ENCODE data around the gene GALNS.

Gene GALNS

GRCh38 chr16:88830783-88831182, 26.0 kb downstream of the GALNS start:
- no peak for ATAC-seq

GRCh38 chr16:88830258-88830657, 26.5 kb downstream of the GALNS start:
- ATAC-seq = no peak
- TF ChIP-seq RARB (CRISPR knock-in tag; IDR thresholded peaks at IDR 0.05) (no peak), ISL1 (CRISPR knock-in tag; IDR thresholded peaks at IDR 0.05) (no peak), TOX (CRISPR knock-in tag; IDR thresholded peaks at IDR 0.05; ENCODE audit: borderline replicate concordance) (no peak), ZFP30 (CRISPR knock-in tag; IDR thresholded peaks at IDR 0.05) (no peak), BACH2 (CRISPR knock-in tag; IDR thresholded peaks at IDR 0.05; ENCODE audit: borderline replicate concordance) (no peak), CSRNP3 (CRISPR knock-in tag; IDR thresholded peaks at IDR 0.05) (no peak), PATZ1 (CRISPR knock-in tag; IDR thresholded peaks at IDR 0.05; ENCODE audit: borderline replicate concordance) (no peak)

More at GRCh38 chr16:88830783-88831182, 26.0 kb downstream of the GALNS start:
- TF ChIP-seq POU6F1 (CRISPR knock-in tag; IDR thresholded peaks at IDR 0.05; ENCODE audit: borderline replicate concordance, low read depth) = no peak
- no peak for TF ChIP-seq ZFP30 (CRISPR knock-in tag; IDR thresholded peaks at IDR 0.05)
- TF ChIP-seq GLIS3 (CRISPR knock-in tag; IDR thresholded peaks at IDR 0.05) = no peak
- TF ChIP-seq ZNF565 (CRISPR knock-in tag; conservative IDR thresholded peaks at IDR 0.05; ENCODE audit: low read depth) = no peak
- TF ChIP-seq TOX (CRISPR knock-in tag; IDR thresholded peaks at IDR 0.05; ENCODE audit: borderline replicate concordance) = no peak

- no peak for TF ChIP-seq GLIS3 (CRISPR knock-in tag; IDR thresholded peaks at IDR 0.05)
- TF ChIP-seq PPARA (CRISPR knock-in tag; IDR thresholded peaks at IDR 0.05; ENCODE audit: borderline replicate concordance) = no peak
- TF ChIP-seq CREB5 (CRISPR knock-in tag; IDR thresholded peaks at IDR 0.05; ENCODE audit: low read depth) = no peak
- no peak for TF ChIP-seq OSR1 (CRISPR knock-in tag; IDR thresholded peaks at IDR 0.05)
- no peak for ATAC-seq
Observed at GRCh38 chr16:88828711-88829110, 28.0 kb downstream of the GALNS start.

GRCh38 chr16:88827727-88828126, 29.0 kb downstream of the GALNS start:
- ATAC-seq = no peak
- TF ChIP-seq OSR1 (CRISPR knock-in tag; IDR thresholded peaks at IDR 0.05) (no peak), CSRNP3 (CRISPR knock-in tag; IDR thresholded peaks at IDR 0.05) (no peak), CSDC2 (CRISPR knock-in tag; IDR thresholded peaks at IDR 0.05) (no peak), SNAI2 (CRISPR knock-in tag; IDR thresholded peaks at IDR 0.05) (no peak), ZFP30 (CRISPR knock-in tag; IDR thresholded peaks at IDR 0.05) (no peak), ARNTL (CRISPR knock-in tag; IDR thresholded peaks at IDR 0.05; ENCODE audit: borderline replicate concordance, low read depth) (no peak), ZNF565 (CRISPR knock-in tag; conservative IDR thresholded peaks at IDR 0.05; ENCODE audit: low read depth) (no peak), BACH2 (CRISPR knock-in tag; IDR thresholded peaks at IDR 0.05; ENCODE audit: borderline replicate concordance) (no peak), TSHZ2 (CRISPR knock-in tag; IDR thresholded peaks at IDR 0.05) (no peak), ZNF8 (CRISPR knock-in tag; IDR thresholded peaks at IDR 0.05) (no peak), ISL1 (CRISPR knock-in tag; IDR thresholded peaks at IDR 0.05) (no peak), ZC3H10 (CRISPR knock-in tag; IDR thresholded peaks at IDR 0.05) (no peak), PATZ1 (CRISPR knock-in tag; IDR thresholded peaks at IDR 0.05; ENCODE audit: borderline replicate concordance) (no peak), ZNF70 (CRISPR knock-in tag; IDR thresholded peaks at IDR 0.05) (no peak), POU6F1 (CRISPR knock-in tag; IDR thresholded peaks at IDR 0.05; ENCODE audit: borderline replicate concordance, low read depth) (no peak), ZFP3 (CRISPR knock-in tag; IDR thresholded peaks at IDR 0.05) (no peak), RARB (CRISPR knock-in tag; IDR thresholded peaks at IDR 0.05) (no peak)

All from SK-N-SH treated with all-trans-retinoic acid at 6 μM for 48 hours (cell line).